GM06990 (cell line): ENCODE measurements around the gene LMBRD2.

Experiments used
- DNase-seq: peaks from one replicate; pipeline ENCODE4 v3.0.0-alpha.2; 2011; ENCODE audit not compliant: insufficient read length; ENCODE audit errors: extremely low read depth
- H3K27me3 ChIP-seq: replicated peaks from 2 replicates; pipeline ENCODE4 v1.6.0; 2011; ENCODE audit warnings: low read length; ENCODE audit not compliant: control insufficient read depth, insufficient read depth
- H3K36me3 ChIP-seq: 2 replicates; pipeline ENCODE4 v1.5.1; 2011; ENCODE audit warnings: low read length; ENCODE audit not compliant: control insufficient read depth, insufficient read depth
- H3K4me3 ChIP-seq: replicated peaks from 2 replicates; pipeline ENCODE4 v1.5.1; 2011; ENCODE audit warnings: low read depth, mild to moderate bottlenecking, control low read depth, low read length
- CTCF ChIP-seq: IDR thresholded peaks from 2 replicates; pipeline ENCODE4 v1.5.1; 2011; ENCODE audit warnings: low read length, control low read depth, mild to moderate bottlenecking, inconsistent platforms; ENCODE audit not compliant: insufficient read depth, poor library complexity, severe bottlenecking

Gene LMBRD2

GRCh38 chr5:36111238-36111637, 40.4 kb downstream of the LMBRD2 start:
- H3K27me3 ChIP-seq = no peaks in the 10 kb centered on the region
- no peaks in the 10 kb centered on the region; the same call in none of the 2 replicates for H3K36me3 ChIP-seq
- H3K4me3 ChIP-seq = no peak overlapping the region
- no peak for TF ChIP-seq CTCF
- DNase-seq = no peak

GRCh38 chr5:36108758-36109460, 42.8 kb downstream of the LMBRD2 start:
- no peak overlapping the region for H3K4me3 ChIP-seq
- no peaks in the 10 kb centered on the region for H3K27me3 ChIP-seq
- DNase-seq = no peak
- no peaks in the 10 kb centered on the region; the same call in none of the 2 replicates for H3K36me3 ChIP-seq
- no peak for TF ChIP-seq CTCF

GRCh38 chr5:36105819-36106218, 45.9 kb downstream of the LMBRD2 start:
- Histone ChIP-seq H3K27me3 (no peaks in the 10 kb centered on the region), H3K36me3 (no peaks in the 10 kb centered on the region; the same call in none of the 2 replicates)
- no peak for DNase-seq

GRCh38 chr5:36099748-36100147, 51.9 kb downstream of the LMBRD2 start:
- TF ChIP-seq CTCF = no peak
- Histone ChIP-seq H3K27me3 (no peaks in the 10 kb centered on the region), H3K4me3 (no peak overlapping the region), H3K36me3 (no peaks in the 10 kb centered on the region)
- DNase-seq = no peak

More at GRCh38 chr5:36105819-36106218, 45.9 kb downstream of the LMBRD2 start:
- no peak overlapping the region for H3K4me3 ChIP-seq
- no peak for TF ChIP-seq CTCF

GRCh38 chr5:36096486-36096885, 55.2 kb downstream of the LMBRD2 start:
- TF ChIP-seq CTCF = no peak
- Histone ChIP-seq H3K4me3 (no peak overlapping the region), H3K27me3 (no peaks in the 10 kb centered on the region), H3K36me3 (no peaks in the 10 kb centered on the region)
- no peak for DNase-seq

- no peaks in the 10 kb centered on the region for H3K27me3 ChIP-seq
- DNase-seq = no peak
- H3K36me3 ChIP-seq = no peaks in the 10 kb centered on the region
- TF ChIP-seq CTCF = peak; percentile 59
- H3K4me3 ChIP-seq = no peak overlapping the region
Observed at GRCh38 chr5:36089989-36090388, 61.7 kb downstream of the LMBRD2 start.
